ENCODE data around the gene C9orf85. TPM values are rescaled to one million over a fixed set of nuclear protein-coding genes. Genes with fewer than 3 reads are reported as not detected.

The C9orf85 gene
- total and polyA plus RNA-seq, 2 experiments from 2014 or later: 12.2 to 20.3 TPM

- DNase-seq (ENCODE audit: low spot score): no peak
- Histone ChIP-seq H3K9me3 (ENCODE audit: low read depth) (no peaks in the 10 kb centered on the region), H3K36me3 (replicated peaks; ENCODE audit: insufficient read depth, low read depth) (no peaks in the 10 kb centered on the region), H3K79me2 (peaks cover 76% of the 10 kb centered on the region), H3K27ac (no peak overlapping the region), H3K27me3 (no peaks in the 10 kb centered on the region), H3K4me2 (no peak overlapping the region), H3K4me1 (ENCODE audit: insufficient read depth) (peaks cover 4% of the 10 kb centered on the region), H3K9me2 (replicated peaks; ENCODE audit: insufficient read depth) (no peaks in the 10 kb centered on the region), H4K20me1 (ENCODE audit: insufficient read depth, poor library complexity, severe bottlenecking) (peaks cover 4% of the 10 kb centered on the region), H2AFZ (no peak overlapping the region), H3K4me3 (no peak overlapping the region)
- no peak for TF ChIP-seq EZH2 (IDR thresholded peaks at IDR 0.05; ENCODE audit: borderline replicate concordance)
- TF ChIP-seq CTCF (IDR thresholded peaks at IDR 0.05; ENCODE audit: poor library complexity): no peak
- no peak for TF ChIP-seq EZH2phosphoT487 (IDR thresholded peaks at IDR 0.05; ENCODE audit: low read depth, severe bottlenecking, unreplicated experiment)
- WGBS (ENCODE audit: low lambda C conversion rate, missing lambda C conversion rate): 98% methylated on average over 1 of the region's 1 CpG
These were observed 26.5 kb downstream of the C9orf85 start for GRCh38 chr9:71937898-71938297.

GRCh38 chr9:71941060-71941568 lies 29.7 kb downstream of the C9orf85 start:
- Histone ChIP-seq H3K4me3 (no peak overlapping the region), H3K4me1 (ENCODE audit: insufficient read depth) (peaks cover 12% of the 10 kb centered on the region), H3K9me2 (replicated peaks; ENCODE audit: insufficient read depth) (no peaks in the 10 kb centered on the region), H3K36me3 (replicated peaks; ENCODE audit: insufficient read depth, low read depth) (no peaks in the 10 kb centered on the region), H4K20me1 (ENCODE audit: insufficient read depth, poor library complexity, severe bottlenecking) (peaks cover 4% of the 10 kb centered on the region), H3K27ac (no peak overlapping the region), H3K79me2 (peaks cover 63% of the 10 kb centered on the region), H2AFZ (no peak overlapping the region), H3K4me2 (no peak overlapping the region), H3K27me3 (no peaks in the 10 kb centered on the region), H3K9me3 (ENCODE audit: low read depth) (no peaks in the 10 kb centered on the region)
- no peak for DNase-seq (ENCODE audit: low spot score)
- WGBS (ENCODE audit: low lambda C conversion rate, missing lambda C conversion rate): 100% methylated on average over 2 of the region's 2 CpGs
- TF ChIP-seq CTCF (IDR thresholded peaks at IDR 0.05; ENCODE audit: poor library complexity) (no peak), EZH2 (IDR thresholded peaks at IDR 0.05; ENCODE audit: borderline replicate concordance) (no peak), EZH2phosphoT487 (IDR thresholded peaks at IDR 0.05; ENCODE audit: low read depth, severe bottlenecking, unreplicated experiment) (no peak)

- Histone ChIP-seq H3K4me3 (no peak overlapping the region), H3K9me2 (replicated peaks; ENCODE audit: insufficient read depth) (no peaks in the 10 kb centered on the region), H3K4me1 (ENCODE audit: insufficient read depth) (peaks cover 12% of the 10 kb centered on the region), H2AFZ (no peak overlapping the region), H3K27me3 (no peaks in the 10 kb centered on the region), H4K20me1 (ENCODE audit: insufficient read depth, poor library complexity, severe bottlenecking) (peaks cover 4% of the 10 kb centered on the region), H3K79me2 (peaks cover 60% of the 10 kb centered on the region), H3K36me3 (replicated peaks; ENCODE audit: insufficient read depth, low read depth) (no peaks in the 10 kb centered on the region), H3K9me3 (ENCODE audit: low read depth) (no peaks in the 10 kb centered on the region), H3K27ac (no peak overlapping the region), H3K4me2 (no peak overlapping the region)
- 72% methylated on average over 2 of the region's 2 CpGs for WGBS (ENCODE audit: low lambda C conversion rate, missing lambda C conversion rate)
- DNase-seq (ENCODE audit: low spot score): peak; percentile 23
- TF ChIP-seq EZH2 (IDR thresholded peaks at IDR 0.05; ENCODE audit: borderline replicate concordance): no peak
- no peak for TF ChIP-seq EZH2phosphoT487 (IDR thresholded peaks at IDR 0.05; ENCODE audit: low read depth, severe bottlenecking, unreplicated experiment)
- no peak for TF ChIP-seq CTCF (IDR thresholded peaks at IDR 0.05; ENCODE audit: poor library complexity)
These were observed 30.6 kb downstream of the C9orf85 start for GRCh38 chr9:71941998-71942567.
